Activated T-cell treated with anti-CD3 and anti-CD28 coated beads, Interleukin-2, amount 50 U/mL, for 24 hours (primary cell): Measurements from ENCODE around the gene CFAP54.
"Not testable (repeated sequence)": the region's sequence is repeated elsewhere in the genome, so short reads cannot be mapped to it uniquely, and the experiment has no call there.

Experiments used
- DNase-seq: peaks from one replicate; pipeline ENCODE4 v3.0.0-alpha.2; 2020
- H3K27ac Mint-ChIP-seq: 2 replicates; pipeline ENCODE4 v1.8.0; 2020; ENCODE audit warnings: mild to moderate bottlenecking, mixed read lengths
- H3K27me3 Mint-ChIP-seq: 2 replicates; pipeline ENCODE4 v1.8.0; 2020; ENCODE audit warnings: mixed read lengths
- H3K36me3 Mint-ChIP-seq: 2 replicates; pipeline ENCODE4 v1.8.0; 2020; ENCODE audit warnings: low read depth, mixed read lengths
- H3K4me1 Mint-ChIP-seq: 2 replicates; pipeline ENCODE4 v1.8.0; 2020; ENCODE audit warnings: low read depth, mixed read lengths
- H3K4me3 Mint-ChIP-seq: 2 replicates; pipeline ENCODE4 v1.8.0; 2020; ENCODE audit warnings: mild to moderate bottlenecking, moderate library complexity, mixed read lengths
- H3K9me3 Mint-ChIP-seq: 2 replicates; pipeline ENCODE4 v1.8.0; 2020; ENCODE audit warnings: mixed read lengths

The CFAP54 gene

DNA sequence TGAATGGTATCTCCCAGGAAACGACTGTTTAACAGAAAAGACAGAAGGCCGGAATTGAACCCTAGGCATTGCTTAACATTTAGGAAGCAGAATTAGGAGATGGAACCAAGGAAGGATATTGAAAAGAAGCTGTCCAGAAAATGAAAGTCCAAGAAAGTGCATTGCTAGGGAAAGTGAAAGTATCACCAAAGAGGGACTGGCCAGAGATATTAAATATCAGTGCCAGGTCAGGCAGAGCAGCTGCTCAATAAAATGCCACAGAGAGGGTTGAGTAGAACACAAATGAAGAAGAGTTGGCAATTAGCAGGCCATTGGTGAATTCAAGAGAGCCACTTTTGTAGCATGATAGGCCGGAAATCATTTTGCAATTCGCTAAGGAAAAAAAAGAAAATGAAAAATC is 101.6 kb downstream of the CFAP54 start:
- H3K4me3 Mint-ChIP-seq = no peak overlapping the region
- peaks cover 15% of the 10 kb centered on the region for H3K27me3 Mint-ChIP-seq
- H3K36me3 Mint-ChIP-seq = no peaks in the 10 kb centered on the region
- no peaks in the 10 kb centered on the region for H3K4me1 Mint-ChIP-seq
- DNase-seq = no peak
- H3K27ac Mint-ChIP-seq = no peak overlapping the region
- H3K9me3 Mint-ChIP-seq = no peaks in the 10 kb centered on the region

DNA sequence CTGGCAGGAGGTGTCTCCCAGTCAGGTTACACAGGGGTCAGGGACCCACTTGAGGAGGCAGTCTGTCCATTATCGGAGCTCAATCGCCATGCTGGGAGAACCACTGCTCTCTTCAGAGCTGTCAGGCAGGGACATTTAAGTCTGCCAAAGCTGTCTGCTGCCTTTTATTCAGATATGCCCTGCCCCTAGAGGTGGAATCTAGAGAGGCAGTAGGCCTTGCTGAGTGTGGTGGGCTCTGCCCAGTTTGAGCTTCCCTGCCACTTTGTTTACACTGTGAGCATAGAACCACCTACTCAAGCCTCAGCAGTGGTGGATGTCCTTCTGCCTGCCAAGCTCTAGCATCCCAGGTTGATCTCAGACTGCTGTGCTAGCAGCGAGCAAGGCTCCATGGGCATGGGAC is 115.0 kb downstream of the CFAP54 start:
- H3K27ac Mint-ChIP-seq = not testable (repeated sequence)

GRCh38 chr12:96605684-96606083 is 116.3 kb downstream of the CFAP54 start:
- Mint-ChIP-seq H3K27me3 (peaks cover 69% of the 10 kb centered on the region), H3K27ac (no peak overlapping the region), H3K9me3 (peaks cover 2% of the 10 kb centered on the region), H3K4me3 (no peak overlapping the region), H3K36me3 (no peaks in the 10 kb centered on the region), H3K4me1 (no peaks in the 10 kb centered on the region)
- no peak for DNase-seq

More for the DNA sequence above, 115.0 kb downstream of the CFAP54 start:
- H3K4me3 Mint-ChIP-seq, H3K9me3 Mint-ChIP-seq, H3K36me3 Mint-ChIP-seq, DNase-seq, H3K4me1 Mint-ChIP-seq: not testable (repeated sequence)
- H3K27me3 Mint-ChIP-seq = peaks cover 71% of the 10 kb centered on the region

GRCh38 chr12:96606134-96606533 is 116.8 kb downstream of the CFAP54 start:
- no peak overlapping the region for H3K4me3 Mint-ChIP-seq
- no peak overlapping the region for H3K27ac Mint-ChIP-seq
- H3K27me3 Mint-ChIP-seq = peaks cover 64% of the 10 kb centered on the region
- no peak for DNase-seq
- H3K4me1 Mint-ChIP-seq = no peaks in the 10 kb centered on the region
- H3K9me3 Mint-ChIP-seq = peaks cover 2% of the 10 kb centered on the region
- no peaks in the 10 kb centered on the region for H3K36me3 Mint-ChIP-seq

GRCh38 chr12:96606644-96607043 is 117.3 kb downstream of the CFAP54 start:
- H3K4me3 Mint-ChIP-seq = no peak overlapping the region

DNA sequence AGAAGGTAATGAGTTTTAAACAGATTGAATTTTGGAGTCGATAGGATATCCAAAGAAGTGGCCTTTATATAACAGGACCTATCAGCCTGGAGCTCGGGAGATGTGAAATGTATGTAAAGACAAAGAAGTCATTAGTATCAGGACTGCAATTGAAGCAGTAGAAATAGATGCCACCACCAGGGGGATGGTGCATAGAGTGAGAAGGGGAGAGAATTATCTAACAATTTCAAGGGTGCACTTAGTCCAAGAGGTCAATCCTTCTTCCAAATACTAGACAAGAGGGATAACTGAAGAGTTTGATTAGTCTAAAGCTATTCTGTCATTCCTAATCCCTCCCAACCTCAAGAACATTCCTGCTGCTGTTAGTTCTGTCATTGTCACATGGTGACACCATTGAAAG is 127.8 kb downstream of the CFAP54 start:
- Mint-ChIP-seq H3K27ac (no peak overlapping the region), H3K4me1 (no peaks in the 10 kb centered on the region), H3K27me3 (no peaks in the 10 kb centered on the region), H3K36me3 (no peaks in the 10 kb centered on the region), H3K9me3 (no peaks in the 10 kb centered on the region), H3K4me3 (no peak overlapping the region)
- DNase-seq = no peak

More at GRCh38 chr12:96606644-96607043, 117.3 kb downstream of the CFAP54 start:
- Mint-ChIP-seq H3K27ac (no peak overlapping the region), H3K36me3 (no peaks in the 10 kb centered on the region), H3K9me3 (peaks cover 2% of the 10 kb centered on the region), H3K4me1 (no peaks in the 10 kb centered on the region), H3K27me3 (peaks cover 66% of the 10 kb centered on the region)
- no peak for DNase-seq

DNA sequence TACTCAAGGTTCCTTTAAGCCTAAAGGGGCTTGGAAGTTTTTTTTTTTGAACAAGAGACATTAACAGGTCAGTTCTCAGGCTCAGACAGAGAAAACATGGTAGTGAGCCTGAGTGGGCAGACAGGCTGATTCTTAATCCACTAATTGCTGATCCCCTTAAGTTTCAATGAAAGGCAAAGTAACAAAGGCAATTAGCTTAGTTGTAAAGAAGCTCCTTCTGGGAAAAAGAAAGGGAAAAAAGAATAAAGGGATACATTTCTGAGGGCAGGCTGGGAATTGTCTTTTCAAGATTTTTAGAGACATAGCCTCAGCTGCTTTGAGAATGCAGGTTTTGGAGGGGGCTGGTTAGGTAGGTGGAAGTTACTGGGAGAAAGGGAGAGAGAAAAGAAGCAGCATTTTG is 133.8 kb downstream of the CFAP54 start:
- Mint-ChIP-seq H3K27ac (no peak overlapping the region), H3K9me3 (no peaks in the 10 kb centered on the region), H3K4me3 (no peak overlapping the region), H3K36me3 (no peaks in the 10 kb centered on the region), H3K27me3 (no peaks in the 10 kb centered on the region), H3K4me1 (no peaks in the 10 kb centered on the region)
- DNase-seq = no peak

- Mint-ChIP-seq H3K27me3 (no peaks in the 10 kb centered on the region), H3K36me3 (no peaks in the 10 kb centered on the region), H3K4me1 (no peaks in the 10 kb centered on the region), H3K27ac (no peak overlapping the region), H3K9me3 (no peaks in the 10 kb centered on the region), H3K4me3 (no peak overlapping the region)
- DNase-seq = no peak
Observed at GRCh38 chr12:96623656-96624217, 134.4 kb downstream of the CFAP54 start.

GRCh38 chr12:96635844-96636243 is 146.5 kb downstream of the CFAP54 start:
- H3K9me3 Mint-ChIP-seq = no peaks in the 10 kb centered on the region
- H3K4me3 Mint-ChIP-seq = no peak overlapping the region
- no peak for DNase-seq
- H3K4me1 Mint-ChIP-seq = no peaks in the 10 kb centered on the region
- no peaks in the 10 kb centered on the region for H3K36me3 Mint-ChIP-seq
- peaks cover 31% of the 10 kb centered on the region for H3K27me3 Mint-ChIP-seq
- no peak overlapping the region for H3K27ac Mint-ChIP-seq

GRCh38 chr12:96636895-96637294 is 147.5 kb downstream of the CFAP54 start:
- H3K27ac Mint-ChIP-seq = no peak overlapping the region
- no peak for DNase-seq
- no peaks in the 10 kb centered on the region for H3K36me3 Mint-ChIP-seq
- H3K27me3 Mint-ChIP-seq = peaks cover 31% of the 10 kb centered on the region
- H3K9me3 Mint-ChIP-seq = no peaks in the 10 kb centered on the region
- H3K4me1 Mint-ChIP-seq = no peaks in the 10 kb centered on the region
- no peak overlapping the region for H3K4me3 Mint-ChIP-seq

- H3K27me3 Mint-ChIP-seq = no peaks in the 10 kb centered on the region
- H3K36me3 Mint-ChIP-seq = no peaks in the 10 kb centered on the region
- no peak overlapping the region for H3K27ac Mint-ChIP-seq
- H3K9me3 Mint-ChIP-seq = peaks cover 4% of the 10 kb centered on the region
- no peak for DNase-seq
- H3K4me1 Mint-ChIP-seq = no peaks in the 10 kb centered on the region
- H3K4me3 Mint-ChIP-seq = no peak overlapping the region
Observed at GRCh38 chr12:96648923-96649322, 159.5 kb downstream of the CFAP54 start.

- DNase-seq = no peak
- no peak overlapping the region for H3K4me3 Mint-ChIP-seq
- H3K36me3 Mint-ChIP-seq = no peaks in the 10 kb centered on the region
- no peaks in the 10 kb centered on the region for H3K4me1 Mint-ChIP-seq
- H3K27me3 Mint-ChIP-seq = no peaks in the 10 kb centered on the region
- no peaks in the 10 kb centered on the region for H3K9me3 Mint-ChIP-seq
- no peak overlapping the region for H3K27ac Mint-ChIP-seq
Observed at GRCh38 chr12:96652870-96653269, 163.5 kb downstream of the CFAP54 start.

- Mint-ChIP-seq H3K9me3 (no peaks in the 10 kb centered on the region), H3K27me3 (no peaks in the 10 kb centered on the region), H3K4me1 (no peaks in the 10 kb centered on the region), H3K36me3 (no peaks in the 10 kb centered on the region), H3K27ac (no peak overlapping the region), H3K4me3 (no peak overlapping the region)
- DNase-seq = no peak
Observed at GRCh38 chr12:96658075-96658474, 168.7 kb downstream of the CFAP54 start.

DNA sequence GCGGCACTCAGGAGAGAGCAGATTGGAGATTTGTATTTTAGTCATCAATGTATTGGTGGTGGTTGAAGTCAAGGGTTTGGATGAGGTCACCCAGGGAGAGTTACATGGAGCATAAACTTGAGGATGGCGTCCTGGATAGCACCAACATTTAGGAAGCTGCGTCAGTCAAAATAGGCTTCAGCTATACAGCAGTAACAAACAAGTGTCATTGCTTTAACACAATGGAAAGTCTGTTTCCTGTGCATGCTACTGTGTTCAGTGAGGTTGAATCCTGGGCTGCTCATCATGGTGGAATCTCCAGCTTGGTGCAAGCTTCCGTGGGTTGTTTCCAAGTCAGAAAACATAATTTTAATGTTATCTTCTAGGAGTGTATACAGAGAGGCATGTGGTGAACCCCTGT is 180.4 kb downstream of the CFAP54 start:
- no peak for DNase-seq
- H3K36me3 Mint-ChIP-seq = no peaks in the 10 kb centered on the region
- peaks cover 22% of the 10 kb centered on the region for H3K27me3 Mint-ChIP-seq
- H3K9me3 Mint-ChIP-seq = peaks cover 6% of the 10 kb centered on the region
- H3K27ac Mint-ChIP-seq = no peak overlapping the region
- H3K4me1 Mint-ChIP-seq = no peaks in the 10 kb centered on the region
- H3K4me3 Mint-ChIP-seq = no peak overlapping the region

GRCh38 chr12:96670334-96670899 is 181.0 kb downstream of the CFAP54 start:
- H3K4me1 Mint-ChIP-seq = no peaks in the 10 kb centered on the region
- H3K27ac Mint-ChIP-seq = no peak overlapping the region
- no peak for DNase-seq
- H3K36me3 Mint-ChIP-seq = no peaks in the 10 kb centered on the region
- no peak overlapping the region for H3K4me3 Mint-ChIP-seq
- H3K9me3 Mint-ChIP-seq = peaks cover 6% of the 10 kb centered on the region
- H3K27me3 Mint-ChIP-seq = peaks cover 16% of the 10 kb centered on the region

GRCh38 chr12:96675519-96675918 is 186.1 kb downstream of the CFAP54 start:
- not testable (repeated sequence) for DNase-seq, H3K4me3 Mint-ChIP-seq, H3K36me3 Mint-ChIP-seq, H3K27me3 Mint-ChIP-seq, H3K9me3 Mint-ChIP-seq, H3K4me1 Mint-ChIP-seq, H3K27ac Mint-ChIP-seq
